GM18502 (cell line): Measurements from ENCODE around the gene INKA1.

Source experiments
- ATAC-seq: cut with Tn5 transposase; IDR thresholded peaks from one replicate; pipeline ENCODE4 v1.9.1; 2021; ENCODE audit warnings: mild to moderate bottlenecking; ENCODE audit not compliant: unreplicated experiment, poor library complexity

Gene INKA1

GRCh38 chr3:49785565-49786356 is 17.3 kb upstream of the INKA1 start:
- ATAC-seq, result peak; percentile 46

- peak; percentile 97 for ATAC-seq
Measured at GRCh38 chr3:49786357-49787181, 16.5 kb upstream of the INKA1 start, which contains the start of gene IP6K1. Gene IP6K1, minus strand, starts transcription at chr3:49786542. Its CDS starts 38,502 bp downstream, at chr3:49748040.

- no peak for ATAC-seq
Measured at GRCh38 chr3:49787182-49787464, 15.9 kb upstream of the INKA1 start.

- no peak for ATAC-seq
Measured at GRCh38 chr3:49787536-49787935, 15.5 kb upstream of the INKA1 start.

GRCh38 chr3:49788056-49788455 is 15.0 kb upstream of the INKA1 start:
- no peak for ATAC-seq

DNA sequence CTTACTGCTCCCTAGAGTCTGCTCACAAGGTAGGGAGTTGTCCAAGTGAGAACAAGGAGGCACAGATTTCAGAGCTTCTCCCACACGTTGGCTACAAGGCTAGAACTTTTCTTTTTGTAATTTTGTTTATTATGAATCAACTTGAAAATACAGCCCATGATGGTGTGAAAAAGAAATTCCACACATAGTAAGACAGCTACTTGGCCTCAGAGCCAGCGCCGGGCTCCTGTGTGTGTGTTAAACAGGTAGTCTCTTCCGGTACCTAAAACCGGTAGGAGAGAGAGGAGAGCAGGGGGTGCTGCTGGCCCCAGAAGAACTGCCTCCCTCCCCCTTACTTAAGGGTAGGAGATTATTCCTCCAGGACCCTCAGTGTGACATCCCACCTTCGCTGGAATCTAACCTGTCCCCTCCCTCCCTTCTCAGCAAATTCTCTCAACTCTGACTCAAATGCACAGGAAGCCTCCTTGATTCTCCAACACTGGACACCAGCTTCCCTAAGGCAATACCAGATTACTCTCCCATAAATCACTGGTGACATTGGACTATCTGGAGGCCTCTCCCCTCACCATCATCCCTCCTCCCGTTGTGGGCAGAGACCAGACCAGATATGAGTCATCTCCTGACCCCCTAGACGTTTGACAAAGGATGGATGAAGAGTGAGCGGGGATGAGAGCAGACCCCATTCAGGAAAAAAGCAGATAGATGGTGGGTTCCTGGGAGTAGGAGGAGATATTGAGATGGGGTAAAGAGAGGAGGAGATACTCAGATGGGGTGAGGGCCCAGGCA is 12.2 kb upstream of the INKA1 start:
- ATAC-seq, result no peak

GRCh38 chr3:49791571-49791970 is 11.5 kb upstream of the INKA1 start:
- ATAC-seq, result no peak

DNA sequence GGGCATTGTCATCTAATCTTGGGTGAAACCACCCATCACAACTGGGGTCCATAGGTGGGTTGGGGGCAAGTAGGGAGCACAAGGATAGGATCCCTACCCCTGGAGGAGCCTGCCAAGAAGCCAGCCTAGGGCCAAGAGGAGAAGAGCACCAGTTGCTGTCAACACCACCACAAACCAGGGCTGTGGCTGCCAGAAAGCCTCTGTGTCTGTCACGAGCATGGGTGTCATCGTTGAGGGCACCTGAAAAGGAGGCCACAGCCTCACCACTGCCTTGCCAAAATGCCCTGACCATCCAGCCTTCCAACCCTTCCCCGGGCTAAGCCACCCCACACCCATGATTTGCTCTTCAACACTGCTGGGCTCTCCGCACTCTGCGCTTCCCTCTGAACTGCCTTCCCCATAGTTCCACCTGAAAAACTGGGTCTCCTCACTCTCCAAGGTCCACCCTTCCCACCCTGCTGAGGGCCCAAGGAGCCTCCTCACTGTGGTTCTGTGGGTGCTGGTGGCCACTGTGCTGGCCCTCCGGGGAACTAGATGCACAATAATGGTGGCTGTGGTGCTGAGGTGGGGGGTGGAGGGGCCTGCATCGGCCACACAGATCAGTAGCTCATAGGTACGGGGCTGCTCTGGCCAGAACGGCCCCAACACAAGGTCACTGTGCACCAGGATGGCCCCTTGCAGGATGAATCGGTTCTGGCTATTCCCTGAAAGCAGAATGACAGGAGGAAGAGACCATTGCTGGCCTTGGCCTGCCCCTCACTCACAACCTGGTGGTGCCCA is 10.5 kb upstream of the INKA1 start:
- no peak for ATAC-seq

DNA sequence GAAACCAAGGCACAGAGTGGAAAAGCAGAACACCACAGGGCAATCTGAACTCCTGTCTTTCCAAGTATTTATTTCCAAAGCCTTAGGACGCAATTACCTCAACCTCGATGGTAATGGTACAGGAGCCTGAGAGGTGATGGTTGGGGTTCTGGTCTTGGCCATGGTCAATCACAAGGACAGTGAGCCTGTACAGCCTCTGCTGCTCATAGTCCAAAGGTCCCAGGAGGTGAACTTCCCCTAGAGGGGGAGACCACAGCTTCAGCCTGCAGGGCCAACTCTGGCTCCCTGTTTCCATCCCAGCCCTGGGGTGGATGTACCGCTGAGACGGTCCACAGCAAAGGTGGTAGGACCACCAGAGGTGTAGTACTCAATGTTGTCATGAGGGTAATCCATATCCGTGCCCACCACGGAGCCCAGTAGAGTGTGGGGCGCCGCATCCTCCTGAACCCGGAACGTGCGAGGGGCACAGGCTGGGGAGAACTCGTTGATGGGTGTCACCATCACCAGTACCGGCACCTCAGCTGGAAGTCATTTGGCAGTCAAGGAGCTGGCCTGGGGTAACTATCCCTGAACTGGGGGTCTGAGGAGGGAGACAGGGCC is 9.5 kb upstream of the INKA1 start:
- ATAC-seq, result no peak

DNA sequence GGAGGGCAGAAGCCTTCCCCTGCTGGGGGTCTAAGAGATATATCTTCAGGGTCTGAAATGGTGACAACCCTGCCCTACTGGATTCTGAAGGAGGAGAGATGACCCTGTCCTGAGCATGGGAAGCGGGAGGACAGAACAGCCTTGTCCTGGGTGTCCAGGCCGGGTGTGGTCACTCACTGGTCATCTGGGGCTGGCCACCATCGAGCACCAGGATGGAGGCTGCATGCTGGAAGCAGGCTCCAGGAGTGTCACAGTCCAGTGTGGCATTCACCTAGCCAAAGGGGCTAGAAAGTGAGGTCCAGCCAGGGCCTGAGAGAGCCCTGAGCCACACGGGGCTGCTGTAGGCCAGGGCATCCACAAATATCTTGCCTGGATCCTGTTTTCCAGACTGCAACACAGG is 8.6 kb upstream of the INKA1 start:
- no peak for ATAC-seq

GRCh38 chr3:49794926-49795905 is 7.8 kb upstream of the INKA1 start:
- no peak for ATAC-seq

DNA sequence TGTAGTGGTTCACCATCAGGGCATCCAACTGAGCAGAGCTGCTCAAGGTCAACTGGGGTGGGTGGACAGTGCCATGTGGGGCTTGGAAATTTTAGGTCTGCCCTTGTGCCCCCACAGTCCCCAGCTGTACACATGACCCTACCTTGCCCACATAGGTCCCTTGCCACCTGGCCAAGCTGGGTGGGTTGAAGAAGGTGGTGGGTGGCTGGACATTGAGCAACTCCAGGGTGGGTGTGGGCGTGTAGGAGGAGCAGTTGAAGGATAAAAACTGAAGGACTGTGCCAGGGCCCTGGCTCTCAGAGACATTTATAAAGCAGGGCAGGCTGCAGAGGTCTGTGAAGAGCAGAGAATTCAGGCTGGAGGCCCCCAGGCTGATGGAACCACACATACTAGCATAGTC is 4.0 kb upstream of the INKA1 start:
- no peak for ATAC-seq

- no peak for ATAC-seq
Measured at GRCh38 chr3:49799761-49800160, 3.3 kb upstream of the INKA1 start, which contains the start of gene CDHR4. Gene CDHR4, minus strand, starts transcription at chr3:49799873. Its CDS starts 61 bp downstream, at chr3:49799812.

DNA sequence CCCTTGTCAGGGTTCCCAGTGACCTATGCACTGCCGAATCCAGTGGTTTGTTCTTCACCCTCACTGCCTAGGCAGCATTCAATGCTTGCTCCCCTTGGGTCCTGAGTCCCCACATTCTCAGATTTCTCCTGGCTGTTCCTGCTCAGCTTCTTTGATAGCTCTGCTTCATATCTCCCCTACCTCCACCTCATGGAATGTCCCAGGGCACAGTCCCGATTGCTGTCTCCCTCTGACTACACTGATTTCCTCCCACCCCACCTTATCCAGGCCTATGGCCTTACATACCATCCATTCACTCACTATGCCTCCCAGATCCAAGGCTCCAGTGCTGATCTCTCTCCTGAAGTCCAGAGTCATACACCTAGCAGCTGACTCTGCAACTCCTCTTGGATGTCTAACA is 1.9 kb upstream of the INKA1 start:
- no peak for ATAC-seq

- peak; percentile 4 for ATAC-seq
Measured at GRCh38 chr3:49803465-49804140, 542 bp downstream of the INKA1 start.

DNA sequence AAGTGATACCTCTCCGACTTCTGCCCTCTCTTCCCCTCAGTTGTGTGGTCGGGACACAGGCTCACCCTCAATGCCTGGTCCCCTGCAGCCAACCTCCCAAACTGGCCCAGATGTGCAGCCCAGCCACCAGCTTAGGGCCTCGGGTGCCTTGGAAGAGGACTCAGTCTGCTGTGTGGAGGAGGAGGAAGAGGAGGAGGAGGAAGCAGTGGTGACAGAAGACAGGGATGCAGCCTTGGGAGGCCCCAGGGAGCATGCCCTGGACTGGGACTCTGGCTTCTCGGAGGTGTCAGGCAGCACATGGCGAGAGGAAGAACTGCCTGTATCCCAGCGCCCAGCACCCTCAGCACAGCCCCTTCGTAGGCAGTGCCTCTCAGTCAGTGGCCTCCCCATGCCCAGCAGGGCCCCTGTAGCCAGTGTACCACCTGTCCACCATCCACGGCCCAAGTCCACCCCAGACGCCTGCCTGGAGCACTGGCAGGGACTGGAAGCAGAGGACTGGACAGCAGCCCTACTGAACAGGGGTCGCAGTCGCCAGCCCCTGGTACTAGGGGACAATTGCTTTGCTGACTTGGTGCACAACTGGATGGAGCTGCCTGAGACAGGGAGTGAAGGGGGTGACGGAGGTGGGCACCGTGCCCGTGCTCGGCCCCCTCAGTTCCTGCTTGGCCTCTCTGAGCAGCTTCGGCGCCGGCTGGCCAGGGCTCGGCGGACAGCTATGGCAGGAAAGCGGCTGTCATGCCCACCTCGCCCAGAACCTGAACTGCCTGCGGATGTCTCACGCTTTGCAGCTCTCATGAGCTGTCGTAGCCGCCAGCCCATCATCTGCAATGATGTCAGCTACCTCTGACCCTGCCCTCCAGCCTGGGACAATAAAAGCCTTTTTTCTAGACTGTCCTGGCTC is 1.3 kb downstream of the INKA1 start:
- ATAC-seq, result no peak

DNA sequence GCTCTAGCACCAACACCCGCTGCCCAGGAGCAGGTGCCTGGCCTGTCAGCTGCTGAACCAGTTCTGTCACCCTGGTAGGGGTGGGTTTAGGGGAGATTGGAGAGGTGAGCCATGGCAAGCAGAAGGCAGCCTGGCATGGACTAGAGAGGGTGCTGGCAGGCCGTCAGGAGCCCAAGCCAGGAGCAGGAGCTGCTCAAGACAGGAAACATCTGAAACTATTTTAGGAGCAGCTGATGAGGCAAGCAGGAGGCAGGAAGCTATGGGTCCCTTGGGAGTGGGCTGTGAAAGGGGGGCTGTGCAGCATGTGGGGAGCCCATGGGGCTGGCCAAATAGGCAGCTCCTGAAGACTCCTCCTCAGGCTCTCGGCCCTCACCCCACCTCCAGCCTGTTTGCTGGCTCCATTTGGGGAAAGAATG is 2.3 kb downstream of the INKA1 start:
- ATAC-seq, result no peak
